HG02763 (cell line): Measurements from ENCODE around the gene IDS.

ENCODE experiments used
- ATAC-seq: cut with Tn5 transposase; IDR thresholded peaks from one replicate; pipeline ENCODE4 v1.9.1; 2021; ENCODE audit warnings: mild to moderate bottlenecking, moderate library complexity; ENCODE audit not compliant: unreplicated experiment

IDS gene

DNA sequence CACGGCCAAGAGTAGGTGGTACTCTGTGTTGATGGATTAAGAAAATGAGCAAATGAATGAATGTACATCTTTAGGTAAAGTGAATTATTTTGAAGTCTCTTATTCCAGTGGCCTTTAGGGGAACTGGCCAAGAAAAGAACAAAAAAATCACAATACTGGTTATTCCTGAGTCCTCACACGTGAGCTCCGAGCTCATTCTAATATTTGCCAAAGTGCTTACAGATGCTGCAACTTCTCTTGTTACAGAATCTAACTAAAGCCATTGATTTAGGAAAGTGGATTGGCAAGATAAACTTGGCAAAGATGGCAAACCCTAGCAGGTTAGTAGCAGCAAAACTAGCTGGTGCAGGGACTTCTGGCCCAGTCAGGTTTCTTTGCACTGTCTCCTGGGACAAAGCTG is 37.6 kb downstream of the IDS start:
- ATAC-seq: no peak

DNA sequence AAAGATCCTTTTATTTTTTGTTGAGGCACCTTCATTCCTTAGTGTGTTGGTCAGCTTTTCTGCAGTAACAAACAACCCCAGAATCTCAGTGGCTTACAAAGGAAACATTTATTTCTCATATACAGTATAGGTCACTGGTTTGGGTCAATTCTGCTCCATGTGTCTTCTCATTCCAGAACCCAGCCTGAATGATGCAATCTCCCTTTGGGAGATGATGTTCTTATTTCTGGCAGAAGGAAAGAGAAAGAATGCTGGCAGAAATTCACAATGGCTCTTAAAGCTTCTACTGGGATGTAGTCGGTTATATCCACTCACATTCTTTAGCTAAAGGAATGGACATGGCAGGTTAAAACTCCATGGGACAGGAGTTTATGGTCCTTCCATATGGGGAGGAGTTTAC is 42.3 kb downstream of the IDS start:
- no peak for ATAC-seq

DNA sequence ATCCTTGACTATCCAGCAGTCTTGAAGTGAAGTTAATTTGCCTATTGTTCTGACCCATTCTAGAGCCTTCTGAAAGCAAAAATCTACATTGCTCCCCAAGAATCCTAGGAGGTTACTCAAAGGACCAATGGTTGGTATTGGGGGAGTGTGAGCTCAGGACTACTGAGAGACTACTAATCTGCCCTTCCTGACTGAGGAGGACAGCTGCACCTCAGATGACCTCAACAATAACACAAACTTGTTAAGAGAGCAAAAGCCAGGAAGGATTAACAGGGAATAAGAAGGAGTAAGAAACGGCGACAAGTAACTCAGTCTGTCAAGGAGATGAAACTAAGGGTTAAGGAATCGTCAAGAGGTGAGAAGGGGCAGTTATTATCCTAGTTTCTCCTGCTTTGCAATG is 43.4 kb downstream of the IDS start:
- no peak for ATAC-seq

DNA sequence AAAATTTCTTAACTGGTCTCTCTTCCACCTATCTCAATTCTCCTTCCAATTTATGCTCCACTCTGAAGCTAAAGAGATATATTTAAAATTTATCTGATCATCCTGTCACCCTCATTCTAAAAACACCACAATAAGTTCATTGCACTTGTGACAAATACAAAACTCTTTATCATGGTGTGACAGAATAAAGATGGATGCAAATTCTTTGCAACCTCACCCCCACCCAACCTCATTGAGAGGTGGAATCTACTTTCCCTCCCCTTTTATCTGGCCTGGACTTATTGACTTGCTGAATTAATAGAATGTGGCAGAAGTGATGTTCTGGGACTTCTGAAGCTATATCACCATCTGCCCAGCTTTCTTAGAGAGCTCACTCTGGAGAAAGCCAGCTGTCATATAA is 46.5 kb downstream of the IDS start:
- ATAC-seq: no peak

DNA sequence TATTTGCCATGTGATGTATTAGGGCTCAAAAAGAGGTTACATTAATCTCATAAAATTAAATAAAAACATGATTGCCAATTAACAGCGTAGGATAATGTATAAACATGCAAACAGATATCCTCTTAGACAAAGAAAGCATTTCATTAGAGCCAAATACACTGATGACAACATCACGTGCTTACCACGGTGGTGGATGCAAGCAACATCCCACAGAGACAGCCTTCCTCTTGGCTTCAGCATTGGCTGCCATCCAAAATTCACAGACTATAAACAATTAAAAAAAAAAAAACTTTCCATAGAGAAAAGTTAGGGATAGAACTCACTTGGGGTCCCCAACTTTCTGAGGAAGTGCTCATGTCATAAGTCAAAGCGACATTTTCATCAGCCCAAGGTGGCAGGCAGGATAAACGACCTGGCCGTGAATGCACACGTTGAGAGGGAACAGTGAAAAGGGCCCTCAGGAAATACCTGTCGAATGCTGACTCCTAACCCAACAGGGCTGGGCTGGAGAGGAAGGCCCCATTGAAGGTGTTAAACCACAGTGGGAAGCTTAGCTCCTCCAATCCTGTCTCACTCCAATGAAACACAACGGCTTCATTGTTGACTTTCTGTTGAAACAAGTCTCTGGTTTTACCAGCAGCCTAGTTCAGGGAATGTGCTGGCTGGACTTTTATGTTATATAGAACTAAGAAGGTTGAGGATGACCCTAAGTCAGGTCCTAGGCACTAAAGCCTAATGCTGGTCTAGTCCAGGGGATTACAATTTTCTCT is 48.4 kb downstream of the IDS start:
- ATAC-seq: no peak

DNA sequence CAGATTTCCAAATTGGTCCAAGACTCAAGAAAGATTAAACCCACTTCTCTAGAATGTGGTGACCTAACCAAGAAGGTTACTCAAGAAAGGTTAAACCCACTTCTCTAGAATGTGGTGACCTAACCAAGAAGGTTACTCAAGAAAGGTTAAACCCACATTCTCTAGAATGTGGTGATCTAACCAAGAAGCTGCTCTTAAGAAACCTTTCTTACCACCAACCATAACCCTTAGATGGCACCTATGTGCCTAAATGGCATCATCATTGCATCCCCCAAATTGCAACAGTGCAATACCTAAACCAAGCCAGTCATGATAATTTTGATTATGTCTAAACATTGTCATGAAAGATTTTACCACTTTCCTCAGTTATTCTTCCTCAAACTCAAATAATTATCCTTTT is 49.2 kb downstream of the IDS start:
- no peak for ATAC-seq

DNA sequence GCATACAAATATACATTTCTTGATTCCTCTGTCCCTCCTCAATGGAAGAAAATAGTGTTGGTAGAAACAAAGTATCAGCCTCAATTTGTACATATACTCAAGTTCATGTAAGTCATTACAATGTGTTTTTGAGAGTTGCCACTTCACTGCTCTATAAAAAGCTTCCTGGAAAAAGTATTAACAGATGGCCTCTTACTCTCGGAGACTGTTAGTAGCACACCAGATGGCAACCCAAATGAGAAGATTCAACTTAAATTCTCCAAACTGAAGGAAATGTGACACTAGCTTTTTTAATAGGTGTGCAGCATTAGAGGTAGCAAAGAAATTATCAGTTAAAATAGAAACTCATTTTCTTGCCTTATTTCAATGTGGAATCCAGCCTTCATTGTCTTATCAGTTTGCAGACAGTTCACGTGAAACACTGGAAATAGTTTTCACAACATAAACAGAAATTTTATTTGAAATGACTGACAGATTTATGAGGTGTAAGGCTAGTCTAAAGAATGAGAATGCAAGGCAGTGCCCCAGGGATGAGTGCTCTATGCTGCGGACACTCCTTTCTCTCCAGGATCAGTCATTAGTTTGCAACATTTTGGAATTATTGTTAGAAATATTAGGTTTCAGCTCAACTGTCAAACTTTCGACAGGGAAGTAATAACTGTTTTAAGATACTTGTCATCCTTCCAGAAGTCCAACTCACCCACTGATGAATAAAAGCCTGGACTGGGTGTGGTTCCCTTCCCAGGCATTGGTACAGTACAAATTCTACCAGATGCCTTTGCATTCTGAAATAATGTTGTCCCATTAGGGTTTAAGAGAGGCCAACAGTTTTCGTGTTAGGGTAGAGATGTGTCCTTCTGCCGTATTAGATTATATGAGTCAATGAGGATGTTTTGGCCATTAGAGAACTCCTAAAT is 50.9 kb downstream of the IDS start:
- no peak for ATAC-seq

DNA sequence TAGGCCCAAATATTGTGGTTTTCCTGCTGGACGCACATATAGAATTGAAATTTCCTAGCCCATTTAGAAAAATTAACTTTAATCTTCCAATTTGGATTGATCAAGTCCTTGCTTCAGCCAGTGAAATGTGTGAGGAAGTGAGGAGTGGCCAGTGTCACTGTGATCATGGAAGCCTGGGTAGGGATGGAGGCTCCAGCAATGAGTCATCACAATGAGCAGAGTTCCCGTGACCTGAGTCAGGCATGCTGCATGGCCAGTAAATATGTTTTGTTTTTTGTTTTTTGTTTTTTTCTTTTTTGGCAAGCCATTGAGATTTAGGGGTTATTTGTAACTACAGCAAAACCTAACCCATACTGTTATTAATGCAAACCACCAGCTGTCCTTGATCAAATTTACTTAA is 52.1 kb downstream of the IDS start:
- no peak for ATAC-seq

DNA sequence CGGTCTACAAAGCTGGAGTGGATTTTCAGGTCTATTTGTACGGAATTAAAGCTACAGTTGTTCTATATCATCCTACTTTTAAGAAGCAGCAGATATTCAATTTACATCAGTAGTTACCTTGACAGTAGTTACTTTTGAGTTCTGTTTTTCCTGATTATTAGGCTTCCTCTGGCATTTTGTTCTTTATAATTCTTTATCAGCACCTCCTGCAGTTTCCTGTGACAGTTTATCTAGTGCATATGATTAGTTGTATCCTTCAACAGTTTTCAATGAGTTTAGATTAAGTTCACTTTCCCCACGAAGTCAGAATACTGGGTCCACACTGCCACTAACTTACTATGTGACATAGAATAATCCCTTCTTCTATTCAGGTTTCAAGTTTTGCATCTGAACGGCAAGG is 71.7 kb downstream of the IDS start:
- ATAC-seq: no peak

DNA sequence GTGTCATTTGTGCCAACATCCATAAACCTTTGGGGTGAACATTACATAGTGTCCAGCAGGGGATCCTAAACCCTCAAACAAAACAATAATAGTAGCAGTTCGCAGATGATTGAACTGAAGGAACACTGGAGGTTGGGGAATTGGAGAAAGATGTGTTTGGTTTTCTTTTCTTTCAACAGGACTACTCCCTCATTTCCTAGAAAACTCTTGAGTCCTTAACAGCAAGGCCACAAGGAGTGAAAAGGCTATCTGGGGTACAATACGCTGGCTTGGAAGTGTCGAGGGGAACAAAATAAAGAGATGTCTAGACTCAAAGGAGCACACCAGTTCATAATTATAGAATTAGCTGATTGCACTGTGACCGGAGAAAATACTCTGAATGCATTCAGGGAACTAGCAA is 72.1 kb downstream of the IDS start:
- no peak for ATAC-seq
